Fibroblast of lung (primary cell): ENCODE results near the gene PRLR. TPM values are rescaled to one million over a fixed set of nuclear protein-coding genes. Genes with fewer than 3 reads are reported as not detected.
A peak's percentile ranks its signal among the peaks of the same experiment; 100 is the strongest.

Experiments
- DNase-seq, 2 donors: peaks; one replicate each; pipeline versions ENCODE4 v3.0.0 to v3.0.0-alpha.2; 2010; ENCODE audit warnings: low read depth in 2 of 2
- H2AFZ ChIP-seq: 2 replicates; pipeline ENCODE4 v1.5.1; 2012; ENCODE audit warnings: low read length, control low read depth, inconsistent platforms
- H3K27ac ChIP-seq: 2 replicates; pipeline ENCODE4 v1.5.1; 2011; ENCODE audit warnings: low read length, control low read depth; ENCODE audit not compliant: insufficient read depth
- H3K27me3 ChIP-seq: 2 replicates; pipeline ENCODE4 v1.5.1; 2011; ENCODE audit warnings: mild to moderate bottlenecking, low read length; ENCODE audit not compliant: control insufficient read depth, insufficient read depth
- H3K36me3 ChIP-seq: 2 replicates; pipeline ENCODE4 v1.5.1; 2011; ENCODE audit warnings: low read length; ENCODE audit not compliant: control insufficient read depth, insufficient read depth
- H3K4me1 ChIP-seq: 2 replicates; pipeline ENCODE4 v1.5.1; 2011; ENCODE audit warnings: low read length; ENCODE audit not compliant: control insufficient read depth, insufficient read depth; ENCODE audit errors: extremely low read depth
- H3K4me2 ChIP-seq: 2 replicates; pipeline ENCODE4 v1.5.1; 2011; ENCODE audit warnings: low read length, control low read depth; ENCODE audit not compliant: insufficient read depth; ENCODE audit errors: extremely low read depth
- H3K4me3 ChIP-seq, 4 experiments: fragments of 200-600 bp in 1 of 4; sonication (generic) in 1 of 4; replicated peaks in 1 of 4; 2 replicates each; pipeline ENCODE4 v1.5.1; 2011 to 2016; ENCODE audit warnings: low read length in 4 of 4, low read depth in 3 of 4, mild to moderate bottlenecking in 3 of 4, control low read depth in 2 of 4, inconsistent platforms in 1 of 4, mixed read lengths in 1 of 4; ENCODE audit not compliant: insufficient read depth in 1 of 4; ENCODE audit errors: control extremely low read depth in 1 of 4
- H3K79me2 ChIP-seq: 2 replicates; pipeline ENCODE4 v1.5.1; 2012; ENCODE audit warnings: mild to moderate bottlenecking, low read length, inconsistent platforms; ENCODE audit not compliant: control insufficient read depth, insufficient read depth
- H3K9ac ChIP-seq: 2 replicates; pipeline ENCODE4 v1.5.1; 2011; ENCODE audit warnings: mild to moderate bottlenecking, low read length, control low read depth; ENCODE audit not compliant: insufficient read depth
- H3K9me3 ChIP-seq: 2 replicates; pipeline ENCODE4 v1.5.1; 2012; ENCODE audit warnings: low read depth, low read length; ENCODE audit not compliant: control insufficient read depth, insufficient read depth
- H4K20me1 ChIP-seq: 2 replicates; pipeline ENCODE4 v1.5.1; 2011; ENCODE audit warnings: low read length; ENCODE audit not compliant: control insufficient read depth, insufficient read depth; ENCODE audit errors: extremely low read depth
- CTCF ChIP-seq, 2 donors: IDR thresholded peaks in 1 of 2; conservative IDR thresholded peaks in 1 of 2; 1 replicate in 1 of 2; 2 replicates in 1 of 2; pipeline ENCODE4 v1.5.1; 2011 to 2012; ENCODE audit warnings: low read length in 2 of 2, control low read depth in 1 of 2, inconsistent platforms in 1 of 2, low read depth in 1 of 2, mild to moderate bottlenecking in 1 of 2
- EZH2 ChIP-seq: IDR thresholded peaks from 2 replicates; pipeline ENCODE4 v1.5.1; 2012; ENCODE audit warnings: low read length, control low read depth, mild to moderate bottlenecking; ENCODE audit errors: missing control alignments
- polyA plus RNA-seq, 2 donors: library from polyadenylated mRNA; depleted of rRNA in 1 of 2; stranded (reverse) in 1 of 2; unstranded in 1 of 2; fragments of >200 nt; gene quantifications; 2 replicates each; pipeline ENCODE4 v1.2.1, GENCODE V29; 2011 to 2012; ENCODE audit warnings: missing spikeins in 1 of 2
- total RNA-seq: library from RNA; depleted of rRNA; stranded (reverse); fragments of >200 nt; gene quantifications from 2 replicates; pipeline ENCODE4 v1.2.1, GENCODE V29; 2014

Gene PRLR
- total and polyA plus RNA-seq, 2 donors (not counting 1 experiment from before 2014, with no cell fraction given) = 0.33 to 0.41 TPM

GRCh38 chr5:35035271-35035670 is 195.0 kb downstream of the PRLR start:
- no peak for TF ChIP-seq EZH2
- TF ChIP-seq CTCF (conservative IDR thresholded peaks at IDR 0.05 in 1 of 2, IDR thresholded peaks at IDR 0.05 in 1 of 2; ENCODE audit: low read depth in 1 of 2, low read length in 2 of 2) = no peak
- Histone ChIP-seq H3K79me2 (no peaks in the 10 kb centered on the region), H3K27ac (no peak overlapping the region), H3K4me3 (no peak overlapping the region), H3K4me2 (no peak overlapping the region), H3K27me3 (peaks cover 7% of the 10 kb centered on the region), H4K20me1 (no peaks in the 10 kb centered on the region), H3K9ac (no peak overlapping the region), H3K36me3 (no peaks in the 10 kb centered on the region), H3K4me1 (no peaks in the 10 kb centered on the region), H2AFZ (no peak overlapping the region), H3K9me3 (no peaks in the 10 kb centered on the region)
- peak in 1 of 2 donors; percentile 33 for DNase-seq

- no peaks in the 10 kb centered on the region for H3K36me3 ChIP-seq
- H3K4me1 ChIP-seq = no peaks in the 10 kb centered on the region
- no peak overlapping the region for H2AFZ ChIP-seq
- H3K4me2 ChIP-seq = no peak overlapping the region
- no peaks in the 10 kb centered on the region for H4K20me1 ChIP-seq
- H3K9ac ChIP-seq = no peak overlapping the region
- H3K9me3 ChIP-seq = no peaks in the 10 kb centered on the region
- H3K4me3 ChIP-seq = no peak overlapping the region
- no peaks in the 10 kb centered on the region for H3K79me2 ChIP-seq
- peaks cover 5% of the 10 kb centered on the region for H3K27me3 ChIP-seq
- no peak overlapping the region for H3K27ac ChIP-seq
- TF ChIP-seq EZH2 = no peak
- TF ChIP-seq CTCF (conservative IDR thresholded peaks at IDR 0.05 in 1 of 2, IDR thresholded peaks at IDR 0.05 in 1 of 2; ENCODE audit: low read depth in 1 of 2, low read length in 2 of 2) = no peak
- no peak for DNase-seq
These were observed 197.9 kb downstream of the PRLR start for GRCh38 chr5:35032356-35032755.

- H3K27ac ChIP-seq = no peak overlapping the region
- no peak overlapping the region for H2AFZ ChIP-seq
- H3K36me3 ChIP-seq = no peaks in the 10 kb centered on the region
These were observed 199.0 kb downstream of the PRLR start for GRCh38 chr5:35031276-35031675.

More at GRCh38 chr5:35031276-35031675, 199.0 kb downstream of the PRLR start:
- no peaks in the 10 kb centered on the region for H3K4me1 ChIP-seq
- no peak for TF ChIP-seq CTCF (conservative IDR thresholded peaks at IDR 0.05 in 1 of 2, IDR thresholded peaks at IDR 0.05 in 1 of 2; ENCODE audit: low read depth in 1 of 2, low read length in 2 of 2)
- TF ChIP-seq EZH2 = no peak
- H3K9me3 ChIP-seq = no peaks in the 10 kb centered on the region
- H3K79me2 ChIP-seq = no peaks in the 10 kb centered on the region
- no peaks in the 10 kb centered on the region for H3K27me3 ChIP-seq
- H3K4me2 ChIP-seq = no peak overlapping the region
- no peaks in the 10 kb centered on the region for H4K20me1 ChIP-seq
- peak in 1 of 2 donors; percentile 85 for DNase-seq
- no peak overlapping the region for H3K4me3 ChIP-seq
- no peak overlapping the region for H3K9ac ChIP-seq
